Smooth muscle cell of the brain vasculature (primary cell): ENCODE data around the gene SPOCK1.

Experiments used
- DNase-seq: peaks from one replicate; pipeline ENCODE4 v3.0.0-alpha.2; 2012; ENCODE audit warnings: low read depth, low spot score

The SPOCK1 gene

DNA sequence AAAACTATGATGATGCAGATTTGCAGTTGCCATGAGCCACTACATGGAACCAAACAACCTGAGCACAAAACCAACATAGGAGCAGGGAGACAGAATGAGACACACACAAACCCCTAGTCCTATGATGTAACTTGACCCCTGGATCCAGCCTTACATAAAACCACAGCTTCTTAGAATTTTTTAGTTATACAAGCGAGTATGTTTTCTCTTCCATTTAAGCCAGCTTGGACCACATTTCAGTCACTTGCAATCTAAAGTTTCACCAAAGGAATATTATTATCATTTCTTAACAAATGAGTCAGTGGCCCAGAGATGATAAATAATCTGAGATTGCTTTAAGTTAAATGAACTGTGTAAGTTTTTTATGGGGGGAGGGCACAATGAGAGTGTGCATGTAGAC, 6.8 kb downstream of the SPOCK1 start:
- no peak for DNase-seq

DNA sequence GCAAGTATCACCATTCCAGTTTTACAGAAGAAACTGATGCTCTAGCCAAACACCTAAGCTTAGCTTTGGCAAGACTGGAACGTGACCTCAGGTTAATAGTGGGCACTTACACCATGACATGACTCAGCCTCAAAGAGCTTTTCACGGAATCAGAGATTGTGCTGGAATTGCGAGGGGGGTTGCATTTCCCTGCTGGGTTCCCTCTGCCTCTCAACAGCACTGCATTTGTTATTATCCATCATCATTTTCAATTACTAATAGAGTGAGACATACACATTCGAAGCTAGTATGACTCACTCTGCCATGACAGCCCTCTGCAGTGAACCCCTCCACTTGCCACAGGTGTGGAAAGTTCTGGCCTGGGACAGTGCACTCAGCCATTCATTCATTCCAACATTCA, 8.0 kb downstream of the SPOCK1 start:
- DNase-seq, result no peak

DNA sequence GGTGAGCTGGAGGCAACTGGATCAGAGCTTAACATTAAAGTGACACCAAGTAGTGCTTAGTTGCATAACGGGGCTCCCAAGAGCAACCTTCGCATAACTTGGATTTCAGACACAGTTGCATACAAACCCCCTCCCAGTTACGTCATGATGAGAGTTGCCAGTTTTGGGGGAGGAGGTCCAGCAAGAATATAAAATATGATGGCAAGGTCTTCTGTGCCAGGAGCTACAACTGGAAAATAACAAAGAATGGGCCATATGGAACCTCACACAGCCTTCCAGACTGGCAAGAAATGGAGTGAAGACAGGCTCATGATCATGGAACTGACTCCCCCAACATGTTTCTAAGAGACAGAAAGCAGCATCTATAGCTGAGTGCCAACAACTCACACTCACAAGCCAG, 8.5 kb downstream of the SPOCK1 start:
- DNase-seq, result no peak

DNA sequence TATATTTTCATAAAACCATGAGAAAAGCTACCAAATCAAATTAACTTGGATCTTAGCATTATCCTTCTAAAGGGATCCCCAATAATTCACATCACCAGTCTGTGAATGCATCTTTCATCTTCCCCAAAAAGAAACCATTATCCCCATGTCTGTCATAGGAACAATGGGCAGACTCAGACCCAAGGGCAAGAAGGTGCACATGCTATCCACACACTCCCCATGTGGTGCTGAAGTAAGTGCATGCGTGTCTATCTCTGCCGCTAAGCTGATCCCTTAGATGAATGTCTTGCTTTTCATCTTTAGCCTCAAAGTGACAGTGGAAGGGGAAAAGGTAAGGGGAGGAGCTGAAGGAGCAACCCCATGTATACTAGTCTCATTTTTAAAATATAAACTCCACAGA, 10.2 kb downstream of the SPOCK1 start:
- no peak for DNase-seq

DNA sequence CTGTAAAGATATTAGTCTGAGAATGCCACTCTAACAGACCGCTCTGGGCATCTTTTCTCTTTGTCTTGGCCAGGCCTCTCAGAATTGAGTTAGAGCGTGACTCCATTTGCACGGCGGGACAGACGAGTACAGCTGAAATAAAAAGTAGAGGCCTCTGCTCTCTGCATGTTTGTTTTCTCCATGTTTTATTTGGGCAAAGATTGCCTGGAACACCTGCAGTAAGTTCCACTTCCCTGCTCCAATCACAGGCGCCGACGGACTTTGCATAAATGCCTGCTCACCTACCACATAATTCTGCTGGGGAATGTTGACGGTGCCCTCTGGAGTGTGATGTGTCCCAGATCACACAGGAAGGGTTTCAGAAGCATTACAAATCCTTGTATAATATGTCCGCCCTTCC, 10.6 kb downstream of the SPOCK1 start:
- no peak for DNase-seq

DNA sequence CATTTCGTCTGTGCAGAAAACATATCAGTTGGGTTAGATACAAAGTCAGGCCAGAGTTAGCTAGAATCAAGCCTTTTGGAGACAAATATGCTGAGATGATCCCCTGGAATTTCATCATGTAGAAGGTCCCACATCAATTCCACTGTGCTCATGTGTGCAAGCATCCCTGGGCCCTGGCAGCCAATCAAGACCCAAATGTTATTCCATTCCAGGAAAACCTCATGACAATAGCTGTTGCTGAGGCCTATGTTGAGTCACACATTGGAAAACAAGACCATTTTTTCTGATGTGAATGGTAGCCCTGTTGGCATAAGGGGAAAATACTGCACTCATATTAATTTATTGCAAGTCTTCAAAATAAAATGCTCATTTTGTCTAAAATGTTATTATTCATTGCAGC, 11.5 kb downstream of the SPOCK1 start:
- no peak for DNase-seq

DNA sequence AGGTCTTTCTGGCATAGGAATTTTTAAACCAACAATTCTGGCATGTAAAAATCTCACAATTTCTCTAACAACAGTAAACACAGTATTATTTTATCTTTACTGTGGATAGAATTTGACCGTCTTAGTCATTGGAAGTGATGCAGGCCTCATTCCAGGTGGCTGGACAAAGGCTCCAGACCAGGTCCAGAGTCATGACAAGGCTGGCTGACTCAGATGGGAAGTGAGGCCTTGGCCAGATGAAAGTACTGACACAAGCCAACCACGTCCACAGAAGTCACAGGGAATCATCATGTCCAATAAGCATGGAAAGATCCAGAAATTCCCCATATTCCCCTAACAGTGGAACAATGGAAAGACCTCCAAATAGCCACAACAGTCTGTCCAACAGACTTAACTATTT, 12.4 kb downstream of the SPOCK1 start:
- DNase-seq, result no peak

DNA sequence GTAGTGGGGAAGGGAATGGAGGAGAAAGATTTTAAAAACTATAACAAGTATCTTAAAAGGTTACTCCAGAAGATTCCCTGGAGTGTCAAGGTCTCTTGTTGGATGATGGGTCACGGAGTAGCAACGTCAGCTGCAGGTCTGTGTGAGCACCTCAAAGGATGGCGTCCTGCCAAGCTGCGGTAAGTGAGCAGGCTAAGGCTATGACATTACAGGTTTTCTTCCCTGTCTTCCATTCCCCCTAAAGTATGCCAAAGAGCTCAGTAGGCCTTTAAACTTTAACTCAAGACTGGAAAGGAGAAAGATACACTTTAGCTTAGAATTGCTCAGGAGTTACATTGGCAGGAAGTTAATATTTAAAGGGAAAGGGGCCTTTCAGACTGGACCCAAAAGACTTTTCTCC, 17.5 kb downstream of the SPOCK1 start:
- no peak for DNase-seq

DNA sequence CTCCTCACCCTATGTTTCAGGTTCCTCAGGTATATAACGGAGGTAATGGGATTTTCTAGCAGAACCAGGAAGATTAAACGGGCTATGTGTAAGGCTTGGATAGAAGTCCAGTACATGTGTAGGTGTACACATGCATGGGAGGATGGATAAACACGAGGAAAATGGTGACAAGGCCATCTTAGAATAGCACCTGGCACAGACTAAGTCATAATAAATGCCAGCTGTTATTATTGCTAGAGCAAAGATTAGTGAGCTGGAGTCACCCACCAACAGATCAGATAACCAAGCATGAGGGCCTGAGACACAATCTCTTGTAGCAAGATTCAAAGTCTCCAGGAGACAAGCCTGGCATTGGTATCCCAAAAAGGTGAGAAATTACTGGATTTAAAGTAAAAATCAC, 21.1 kb downstream of the SPOCK1 start:
- DNase-seq, result no peak

DNA sequence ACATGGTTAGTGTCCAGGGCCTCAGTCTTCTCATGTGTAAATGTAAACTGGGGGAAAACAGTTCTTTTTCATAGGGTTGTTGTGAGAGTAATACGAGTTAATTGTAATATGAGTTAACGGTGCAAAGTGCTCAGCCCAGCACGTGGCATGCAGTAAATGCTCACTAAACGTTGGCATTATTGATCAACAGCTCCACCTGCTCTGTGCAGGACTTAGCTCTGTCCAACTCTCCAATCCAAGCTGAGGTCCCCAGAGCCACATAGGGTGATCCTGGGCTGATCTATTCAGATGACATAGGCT, 28.3 kb downstream of the SPOCK1 start:
- DNase-seq, result no peak

DNA sequence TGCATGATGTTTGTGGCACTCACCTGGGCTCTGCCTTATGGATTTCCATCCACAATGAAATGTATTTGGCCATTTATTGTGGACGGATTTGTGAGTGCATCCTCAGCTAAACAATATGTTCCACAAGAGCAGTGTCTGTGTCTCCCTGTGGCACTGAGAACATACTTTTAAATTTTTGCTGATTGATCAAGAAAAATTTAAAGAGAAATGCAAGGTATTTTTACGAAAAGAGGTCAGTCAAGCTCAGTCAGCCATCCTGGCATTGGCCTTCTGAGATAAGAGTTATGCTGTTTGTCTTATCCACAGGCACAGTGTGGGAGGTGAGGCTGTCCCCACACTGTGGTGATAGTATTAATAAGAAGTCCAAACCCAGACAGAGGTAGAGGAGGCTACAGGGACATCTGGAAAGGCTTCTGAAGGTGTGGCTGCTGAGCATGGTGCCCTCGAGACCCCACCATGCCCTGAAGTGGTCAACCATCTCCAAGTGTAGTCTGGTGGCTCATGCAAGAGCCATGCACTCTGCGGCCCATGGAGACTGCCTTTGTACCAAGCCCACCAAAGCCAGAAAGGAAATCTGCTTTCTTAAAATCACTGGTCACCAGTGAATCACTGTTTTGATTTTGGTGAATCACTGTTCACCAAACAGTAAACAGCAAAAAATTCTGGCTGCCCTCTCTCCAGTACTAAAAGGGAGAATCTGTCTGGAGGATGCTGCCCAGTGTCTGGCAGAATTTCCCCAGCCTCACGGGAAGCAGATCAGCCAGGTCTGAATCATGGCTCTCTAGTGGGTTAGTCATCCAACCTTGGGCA, 28.8 kb downstream of the SPOCK1 start:
- peak; percentile 20 for DNase-seq

DNA sequence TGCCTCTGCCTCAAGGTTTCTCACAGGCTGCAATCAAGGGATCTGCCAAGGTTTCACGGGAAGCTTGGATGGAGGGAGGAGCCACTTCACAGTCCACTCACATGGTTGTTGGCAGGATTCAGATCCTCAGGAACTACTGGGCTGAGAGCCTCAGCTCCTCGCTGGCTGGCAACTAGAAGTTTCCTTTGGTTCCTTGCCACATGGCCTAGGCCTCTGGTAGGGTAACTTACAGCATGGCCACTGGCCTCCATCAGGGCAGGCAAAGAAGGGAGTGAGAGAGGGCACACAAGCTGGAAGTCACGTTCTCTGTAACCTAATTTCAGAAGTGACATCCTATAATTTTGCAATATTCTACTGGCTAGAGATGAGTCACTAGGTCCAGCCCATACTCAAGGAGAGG, 32.2 kb downstream of the SPOCK1 start:
- no peak for DNase-seq

DNA sequence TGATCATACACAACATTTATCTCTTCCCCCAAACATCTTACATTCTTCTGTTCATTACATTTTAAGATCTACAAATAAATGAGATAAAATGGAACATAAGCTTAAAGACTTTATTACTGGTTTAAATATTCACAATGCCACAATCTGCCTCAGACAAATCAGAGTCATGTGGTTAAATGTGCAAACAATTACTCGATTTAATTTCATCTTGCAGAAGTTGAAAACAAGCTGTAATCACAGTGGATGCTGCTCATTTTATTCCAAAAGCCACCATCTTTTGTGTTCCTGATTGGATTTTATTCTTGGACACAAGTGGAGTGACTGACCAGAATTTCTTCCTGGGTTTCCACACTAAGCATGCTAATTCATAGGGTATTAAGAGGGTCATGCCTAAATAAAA, 33.2 kb downstream of the SPOCK1 start:
- DNase-seq, result no peak

DNA sequence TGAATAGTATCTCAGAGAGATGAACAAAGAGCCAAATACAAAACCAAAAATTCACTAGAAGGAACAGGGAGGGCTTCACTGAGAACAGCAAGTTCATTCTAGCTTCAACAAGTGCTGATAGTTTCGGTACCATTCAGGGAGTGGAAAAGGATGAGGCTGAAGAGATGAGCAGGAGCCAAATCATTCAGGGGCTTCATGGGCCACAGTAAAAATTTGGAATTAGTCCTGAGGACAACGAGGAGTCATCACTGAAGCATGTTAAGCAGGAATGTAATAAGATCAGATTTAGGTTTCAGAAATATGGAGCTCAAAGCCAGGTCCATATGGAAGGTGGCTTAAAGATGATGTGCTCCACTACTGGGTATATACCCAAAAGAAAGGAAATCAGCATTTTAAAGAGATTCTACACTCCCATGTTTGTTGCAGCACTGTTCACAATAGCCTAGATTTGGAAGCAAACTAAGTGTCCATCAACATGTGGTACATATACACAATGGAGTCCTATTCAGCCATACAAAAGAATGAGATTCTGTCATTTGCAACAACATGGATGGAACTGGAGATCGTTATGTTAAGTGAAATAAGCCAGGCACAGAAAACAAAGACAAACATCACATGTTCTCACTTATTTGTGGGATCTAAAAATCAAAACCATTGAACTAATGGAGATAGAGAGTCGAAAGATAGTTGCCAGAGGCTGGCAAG, 36.2 kb downstream of the SPOCK1 start:
- DNase-seq, result no peak

DNA sequence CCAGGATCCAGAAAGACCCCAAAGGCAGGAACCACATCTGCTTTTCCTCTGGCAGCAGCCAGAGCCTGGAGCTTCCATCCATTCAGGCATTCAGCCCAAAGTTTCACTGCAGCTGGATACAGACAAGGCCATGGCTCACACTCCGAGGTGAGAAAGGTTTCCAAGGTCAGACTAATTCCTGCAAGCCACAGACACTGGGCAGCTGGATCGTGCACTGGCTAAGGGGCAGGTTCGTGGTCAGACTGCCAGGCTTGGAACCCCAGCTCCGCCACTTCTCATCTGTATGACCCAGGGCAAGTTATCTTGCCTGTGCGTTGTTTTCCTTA, 36.9 kb downstream of the SPOCK1 start:
- DNase-seq, result no peak

DNA sequence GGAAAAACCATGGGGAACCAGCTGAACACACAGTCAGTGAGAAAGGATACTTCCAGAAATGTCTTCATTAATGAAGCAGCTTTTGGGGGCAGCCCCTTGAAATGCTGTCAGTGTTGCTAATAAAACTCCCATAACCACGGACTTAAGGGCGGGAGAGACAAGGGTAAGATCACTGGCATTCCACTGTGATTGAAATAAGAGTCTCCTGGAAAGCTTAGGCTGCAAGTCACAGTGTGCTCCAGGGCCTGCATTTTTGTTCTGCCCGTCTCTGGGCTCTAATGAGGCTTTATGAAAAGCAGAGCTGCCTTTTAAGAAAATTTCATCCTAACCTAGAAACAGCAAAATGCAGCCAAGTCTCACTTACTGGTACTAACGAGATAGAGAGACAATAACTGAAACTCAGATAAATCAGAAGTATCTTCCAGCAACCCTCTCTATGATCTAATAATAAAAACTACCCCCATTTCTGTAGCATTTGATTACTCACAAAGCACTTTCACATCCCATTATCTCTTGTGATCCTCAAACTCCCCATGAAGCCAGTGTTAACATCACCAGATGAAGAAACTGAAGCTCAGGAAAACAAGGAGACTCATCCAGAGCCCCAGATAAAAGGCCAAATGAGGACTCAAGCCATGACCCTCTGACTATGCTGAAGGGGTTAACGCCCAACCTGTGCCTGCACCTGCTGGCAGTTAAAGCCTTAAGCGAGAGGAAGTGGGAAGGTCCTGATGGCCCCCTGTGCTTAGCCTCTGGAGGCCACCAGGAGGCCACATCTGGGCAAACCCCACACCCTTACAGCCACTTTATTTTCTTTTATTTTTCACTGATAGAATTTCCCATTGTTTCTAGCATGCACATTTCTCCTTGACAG, 37.5 kb downstream of the SPOCK1 start:
- no peak for DNase-seq

DNA sequence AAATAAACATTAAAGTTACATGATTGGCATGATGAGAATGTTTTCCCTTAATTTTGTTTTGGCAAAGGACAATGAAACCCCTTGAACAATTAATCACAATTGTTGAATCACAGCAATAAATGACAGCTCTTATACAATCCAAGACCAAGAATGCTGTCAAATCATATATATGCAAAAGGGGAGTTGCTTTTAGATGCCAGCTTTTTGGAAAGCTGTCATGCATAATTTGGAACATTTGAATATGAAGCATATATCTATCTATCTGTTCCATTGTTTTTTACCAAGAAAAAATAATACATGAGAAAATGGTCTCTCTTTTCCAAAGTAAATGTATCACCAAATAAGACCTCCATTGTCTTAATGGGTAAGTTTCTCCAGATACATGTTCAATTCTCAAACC, 44.5 kb downstream of the SPOCK1 start:
- DNase-seq, result no peak

DNA sequence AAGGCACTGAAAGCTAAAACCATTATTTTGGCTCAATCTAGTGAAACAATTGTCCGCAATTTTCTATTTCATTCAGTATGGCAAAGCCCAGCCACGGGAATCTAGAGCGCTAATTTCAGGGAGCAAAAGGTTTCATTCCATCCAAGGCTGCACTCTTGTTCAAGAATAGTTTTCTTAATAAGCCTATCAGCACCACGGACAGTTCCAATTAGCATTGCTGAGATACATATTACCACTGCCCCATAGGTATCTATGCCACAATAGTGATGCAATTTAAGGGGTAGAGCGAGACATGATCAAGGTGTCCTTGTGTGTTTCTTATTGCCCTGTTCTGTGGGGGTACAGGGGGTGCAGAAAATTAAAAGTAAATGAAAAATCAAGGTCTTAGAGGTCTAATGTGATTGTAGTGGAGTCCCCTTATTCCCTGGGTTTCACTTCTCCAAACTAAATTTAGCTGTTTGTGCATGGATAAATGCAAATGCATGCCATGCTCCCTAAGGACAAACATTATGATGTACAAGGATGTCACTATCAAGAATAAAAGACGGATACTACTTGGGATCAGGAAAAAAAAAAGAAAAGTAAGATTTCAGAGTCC, 45.5 kb downstream of the SPOCK1 start:
- peak; percentile 20 for DNase-seq

DNA sequence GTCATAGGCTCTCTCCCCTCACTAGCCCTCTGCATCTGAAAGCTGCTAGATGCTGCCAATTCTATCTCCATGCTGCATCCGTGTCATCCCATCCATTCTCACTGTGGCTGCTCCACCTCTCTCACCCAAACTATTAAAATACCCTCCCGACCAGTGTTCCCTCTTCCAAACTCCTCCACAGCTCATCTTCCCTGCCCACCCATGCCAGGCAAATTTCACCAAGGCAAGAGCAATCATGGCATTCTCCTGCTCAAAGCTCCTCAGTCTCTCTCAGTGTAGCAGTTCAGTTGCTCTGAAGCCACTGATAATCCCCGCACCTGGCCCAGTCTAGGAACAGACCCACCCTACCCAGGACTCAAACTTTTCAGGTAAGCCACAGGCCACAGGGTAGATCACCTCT, 48.4 kb downstream of the SPOCK1 start:
- DNase-seq, result no peak

DNA sequence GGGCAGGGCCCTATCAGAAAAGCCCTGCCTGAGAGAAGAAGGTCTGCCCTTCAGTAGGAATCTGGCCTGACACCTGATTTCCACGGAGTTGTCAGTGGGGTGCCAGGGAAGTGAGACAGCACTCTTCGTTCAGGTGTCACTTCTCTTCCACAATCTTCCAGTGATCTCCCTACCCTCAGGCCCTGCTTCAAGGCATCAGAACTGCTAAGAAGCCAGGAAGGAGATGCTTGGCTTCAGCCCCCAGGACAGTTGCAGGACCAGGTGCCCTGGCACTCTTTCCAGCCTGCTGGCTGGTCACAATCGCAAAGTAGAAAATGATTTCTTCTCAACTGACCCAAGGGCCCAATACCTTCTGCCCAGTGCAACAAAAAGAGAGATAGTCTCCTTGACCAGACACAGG, 50.3 kb downstream of the SPOCK1 start:
- DNase-seq, result no peak

DNA sequence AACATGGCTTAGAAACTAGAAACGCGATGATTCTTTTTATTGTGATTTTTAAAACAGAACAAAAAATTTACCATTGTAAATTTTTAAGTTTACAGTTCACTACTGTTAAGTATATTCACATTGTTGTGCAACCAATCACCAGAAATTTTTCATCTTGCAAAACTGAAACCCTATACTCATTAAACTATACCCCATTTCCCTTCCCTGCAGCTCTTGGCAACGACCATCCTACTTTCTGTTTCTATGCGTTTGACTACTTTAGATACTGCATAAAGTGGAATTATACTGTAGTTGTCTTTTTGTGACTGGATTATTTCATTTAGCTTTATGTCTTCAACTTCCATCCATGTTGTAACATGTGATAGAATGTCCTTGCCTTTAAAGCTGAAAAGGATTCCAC, 52.5 kb downstream of the SPOCK1 start:
- DNase-seq, result no peak

DNA sequence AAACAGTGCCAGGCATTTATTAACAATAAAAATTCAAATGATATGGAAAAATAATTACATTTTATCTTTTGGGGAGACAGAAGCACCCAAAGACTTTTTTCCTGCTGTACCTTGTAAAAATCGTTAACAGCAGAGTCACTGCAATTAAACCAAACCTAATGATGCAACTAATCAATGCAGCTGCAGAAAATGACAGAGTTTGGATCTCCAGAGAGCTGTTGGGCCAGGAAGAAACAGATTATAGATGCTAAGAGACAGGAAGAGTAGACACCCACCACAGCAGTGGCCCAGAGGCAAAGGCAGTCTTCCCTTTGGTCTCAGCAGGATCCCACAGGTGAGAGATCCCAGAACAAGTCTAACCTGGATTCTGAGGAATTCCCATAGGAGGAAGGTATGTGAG, 53.0 kb downstream of the SPOCK1 start:
- no peak for DNase-seq
